Loucy (cell line): Measurements from ENCODE around the gene CCDC102B.

ENCODE experiments used
- EZH2phosphoT487 ChIP-seq: fragments of 200-600 bp; IDR thresholded peaks from 2 replicates; pipeline ENCODE4 v1.6.1; 2018; ENCODE audit warnings: antibody characterized with exemption, mild to moderate bottlenecking, moderate library complexity, borderline replicate concordance
- TF ChIP-seq, protein P1 (sequence below): fragments of 200-600 bp; sonication (generic); conservative IDR thresholded peaks from 2 replicates; pipeline ENCODE4 v1.5.1; 2014; ENCODE audit warnings: mild to moderate bottlenecking, antibody characterized with exemption, low read length

DNA sequence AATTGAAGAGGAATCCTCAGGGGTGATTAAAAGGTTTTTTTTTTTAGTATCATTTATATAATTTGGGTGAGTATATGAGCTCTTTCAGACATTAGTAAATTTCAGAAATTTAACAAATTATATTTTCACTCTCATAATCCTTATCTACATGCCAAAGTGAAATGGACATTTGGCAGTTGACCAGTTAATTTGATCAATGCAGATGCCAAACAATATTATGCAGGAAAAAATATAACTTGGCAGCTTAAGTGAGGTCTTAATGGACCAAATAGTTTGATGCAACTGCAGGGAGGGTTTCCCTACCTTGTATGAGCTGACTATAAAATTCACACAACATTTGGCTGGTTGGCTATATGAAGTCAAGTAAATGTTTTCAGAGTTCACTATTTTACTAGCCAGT, 185.2 kb downstream of the CCDC102B start:
- TF ChIP-seq, protein P1, sequence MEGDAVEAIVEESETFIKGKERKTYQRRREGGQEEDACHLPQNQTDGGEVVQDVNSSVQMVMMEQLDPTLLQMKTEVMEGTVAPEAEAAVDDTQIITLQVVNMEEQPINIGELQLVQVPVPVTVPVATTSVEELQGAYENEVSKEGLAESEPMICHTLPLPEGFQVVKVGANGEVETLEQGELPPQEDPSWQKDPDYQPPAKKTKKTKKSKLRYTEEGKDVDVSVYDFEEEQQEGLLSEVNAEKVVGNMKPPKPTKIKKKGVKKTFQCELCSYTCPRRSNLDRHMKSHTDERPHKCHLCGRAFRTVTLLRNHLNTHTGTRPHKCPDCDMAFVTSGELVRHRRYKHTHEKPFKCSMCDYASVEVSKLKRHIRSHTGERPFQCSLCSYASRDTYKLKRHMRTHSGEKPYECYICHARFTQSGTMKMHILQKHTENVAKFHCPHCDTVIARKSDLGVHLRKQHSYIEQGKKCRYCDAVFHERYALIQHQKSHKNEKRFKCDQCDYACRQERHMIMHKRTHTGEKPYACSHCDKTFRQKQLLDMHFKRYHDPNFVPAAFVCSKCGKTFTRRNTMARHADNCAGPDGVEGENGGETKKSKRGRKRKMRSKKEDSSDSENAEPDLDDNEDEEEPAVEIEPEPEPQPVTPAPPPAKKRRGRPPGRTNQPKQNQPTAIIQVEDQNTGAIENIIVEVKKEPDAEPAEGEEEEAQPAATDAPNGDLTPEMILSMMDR, result no peak
- no peak for TF ChIP-seq EZH2phosphoT487
